Fibroblast of lung (primary cell): ENCODE results near the gene DESI1. TPM values are rescaled to one million over a fixed set of nuclear protein-coding genes. Genes with fewer than 3 reads are reported as not detected.
"Not testable (repeated sequence)": the region's sequence is repeated elsewhere in the genome, so short reads cannot be mapped to it uniquely, and the experiment has no call there.

Experiments
- DNase-seq, 2 donors: peaks; one replicate each; pipeline versions ENCODE4 v3.0.0 to v3.0.0-alpha.2; 2010; ENCODE audit warnings: low read depth in 2 of 2
- H2AFZ ChIP-seq: 2 replicates; pipeline ENCODE4 v1.5.1; 2012; ENCODE audit warnings: low read length, control low read depth, inconsistent platforms
- H3K27ac ChIP-seq: 2 replicates; pipeline ENCODE4 v1.5.1; 2011; ENCODE audit warnings: low read length, control low read depth; ENCODE audit not compliant: insufficient read depth
- H3K27me3 ChIP-seq: 2 replicates; pipeline ENCODE4 v1.5.1; 2011; ENCODE audit warnings: mild to moderate bottlenecking, low read length; ENCODE audit not compliant: control insufficient read depth, insufficient read depth
- H3K36me3 ChIP-seq: 2 replicates; pipeline ENCODE4 v1.5.1; 2011; ENCODE audit warnings: low read length; ENCODE audit not compliant: control insufficient read depth, insufficient read depth
- H3K4me1 ChIP-seq: 2 replicates; pipeline ENCODE4 v1.5.1; 2011; ENCODE audit warnings: low read length; ENCODE audit not compliant: control insufficient read depth, insufficient read depth; ENCODE audit errors: extremely low read depth
- H3K4me2 ChIP-seq: 2 replicates; pipeline ENCODE4 v1.5.1; 2011; ENCODE audit warnings: low read length, control low read depth; ENCODE audit not compliant: insufficient read depth; ENCODE audit errors: extremely low read depth
- H3K4me3 ChIP-seq, 4 experiments: fragments of 200-600 bp in 1 of 4; sonication (generic) in 1 of 4; replicated peaks in 1 of 4; 2 replicates each; pipeline ENCODE4 v1.5.1; 2011 to 2016; ENCODE audit warnings: low read length in 4 of 4, low read depth in 3 of 4, mild to moderate bottlenecking in 3 of 4, control low read depth in 2 of 4, inconsistent platforms in 1 of 4, mixed read lengths in 1 of 4; ENCODE audit not compliant: insufficient read depth in 1 of 4; ENCODE audit errors: control extremely low read depth in 1 of 4
- H3K79me2 ChIP-seq: 2 replicates; pipeline ENCODE4 v1.5.1; 2012; ENCODE audit warnings: mild to moderate bottlenecking, low read length, inconsistent platforms; ENCODE audit not compliant: control insufficient read depth, insufficient read depth
- H3K9ac ChIP-seq: 2 replicates; pipeline ENCODE4 v1.5.1; 2011; ENCODE audit warnings: mild to moderate bottlenecking, low read length, control low read depth; ENCODE audit not compliant: insufficient read depth
- H3K9me3 ChIP-seq: 2 replicates; pipeline ENCODE4 v1.5.1; 2012; ENCODE audit warnings: low read depth, low read length; ENCODE audit not compliant: control insufficient read depth, insufficient read depth
- H4K20me1 ChIP-seq: 2 replicates; pipeline ENCODE4 v1.5.1; 2011; ENCODE audit warnings: low read length; ENCODE audit not compliant: control insufficient read depth, insufficient read depth; ENCODE audit errors: extremely low read depth
- CTCF ChIP-seq, 2 donors: IDR thresholded peaks in 1 of 2; conservative IDR thresholded peaks in 1 of 2; 1 replicate in 1 of 2; 2 replicates in 1 of 2; pipeline ENCODE4 v1.5.1; 2011 to 2012; ENCODE audit warnings: low read length in 2 of 2, control low read depth in 1 of 2, inconsistent platforms in 1 of 2, low read depth in 1 of 2, mild to moderate bottlenecking in 1 of 2
- EZH2 ChIP-seq: IDR thresholded peaks from 2 replicates; pipeline ENCODE4 v1.5.1; 2012; ENCODE audit warnings: low read length, control low read depth, mild to moderate bottlenecking; ENCODE audit errors: missing control alignments
- polyA plus RNA-seq, 2 donors: library from polyadenylated mRNA; depleted of rRNA in 1 of 2; stranded (reverse) in 1 of 2; unstranded in 1 of 2; fragments of >200 nt; gene quantifications; 2 replicates each; pipeline ENCODE4 v1.2.1, GENCODE V29; 2011 to 2012; ENCODE audit warnings: missing spikeins in 1 of 2
- total RNA-seq: library from RNA; depleted of rRNA; stranded (reverse); fragments of >200 nt; gene quantifications from 2 replicates; pipeline ENCODE4 v1.2.1, GENCODE V29; 2014

DESI1 gene
- total and polyA plus RNA-seq, 2 donors (not counting 1 experiment from before 2014, with no cell fraction given), result 11.9 to 22.4 TPM

GRCh38 chr22:41638748-41639147 is 17.9 kb upstream of the DESI1 start:
- H3K27ac ChIP-seq, result no peak overlapping the region
- H3K79me2 ChIP-seq, result peaks cover 9% of the 10 kb centered on the region
- no peak overlapping the region for H3K4me2 ChIP-seq
- H3K4me1 ChIP-seq, result peaks cover 3% of the 10 kb centered on the region
- H3K27me3 ChIP-seq, result no peaks in the 10 kb centered on the region
- peaks cover 3% of the 10 kb centered on the region for H4K20me1 ChIP-seq
- H3K4me3 ChIP-seq, result no peak overlapping the region
- DNase-seq, result no peak
- no peak overlapping the region for H3K9ac ChIP-seq
- TF ChIP-seq EZH2 (no peak), CTCF (conservative IDR thresholded peaks at IDR 0.05 in 1 of 2, IDR thresholded peaks at IDR 0.05 in 1 of 2; ENCODE audit: low read depth in 1 of 2, low read length in 2 of 2) (no peak)
- H2AFZ ChIP-seq, result no peak overlapping the region
- H3K36me3 ChIP-seq, result peaks cover 17% of the 10 kb centered on the region
- no peaks in the 10 kb centered on the region for H3K9me3 ChIP-seq

- peaks cover 14% of the 10 kb centered on the region for H3K36me3 ChIP-seq
- H3K4me1 ChIP-seq, result peaks cover 3% of the 10 kb centered on the region
- no peak overlapping the region for H3K4me3 ChIP-seq
- H4K20me1 ChIP-seq, result peaks cover 3% of the 10 kb centered on the region
- no peak for DNase-seq
- no peaks in the 10 kb centered on the region for H3K27me3 ChIP-seq
- no peak overlapping the region for H2AFZ ChIP-seq
- H3K27ac ChIP-seq, result no peak overlapping the region
- H3K9ac ChIP-seq, result no peak overlapping the region
- peaks cover 9% of the 10 kb centered on the region for H3K79me2 ChIP-seq
- TF ChIP-seq CTCF (conservative IDR thresholded peaks at IDR 0.05 in 1 of 2, IDR thresholded peaks at IDR 0.05 in 1 of 2; ENCODE audit: low read depth in 1 of 2, low read length in 2 of 2) (no peak), EZH2 (no peak)
- no peaks in the 10 kb centered on the region for H3K9me3 ChIP-seq
- no peak overlapping the region for H3K4me2 ChIP-seq
Measured at GRCh38 chr22:41638124-41638523, 17.3 kb upstream of the DESI1 start.

GRCh38 chr22:41637623-41638022 is 16.8 kb upstream of the DESI1 start:
- DNase-seq, H3K79me2 ChIP-seq, H3K9ac ChIP-seq, H3K4me2 ChIP-seq, H2AFZ ChIP-seq, H3K4me3 ChIP-seq, H3K27me3 ChIP-seq, H3K4me1 ChIP-seq, H3K27ac ChIP-seq, H3K9me3 ChIP-seq, H4K20me1 ChIP-seq: not testable (repeated sequence)
- peaks cover 14% of the 10 kb centered on the region for H3K36me3 ChIP-seq
